NCI-H460 (cell line): ENCODE measurements around the gene KCNH8. TPM values are rescaled to one million over a fixed set of nuclear protein-coding genes. Genes with fewer than 3 reads are reported as not detected.

Experiments used
- DNase-seq: peaks from one replicate; pipeline ENCODE4 v3.0.0-alpha.2; 2016; ENCODE audit warnings: low read depth; ENCODE audit errors: extremely low read depth
- total RNA-seq: library from RNA; depleted of rRNA; stranded (reverse); fragments of >200 nt; shearing (Covaris generic); gene quantifications from 2 replicates; pipeline ENCODE4 v1.2.3, GENCODE V29; 2014

Gene KCNH8
- total RNA-seq, 1 experiment from 2014 or later: not detected

GRCh38 chr3:19457449-19457848 is 309.1 kb downstream of the KCNH8 start:
- DNase-seq: no peak

- DNase-seq: no peak
Observed at GRCh38 chr3:19467761-19468160, 319.5 kb downstream of the KCNH8 start.

- no peak for DNase-seq
Observed at GRCh38 chr3:19471138-19471537, 322.8 kb downstream of the KCNH8 start.

DNA sequence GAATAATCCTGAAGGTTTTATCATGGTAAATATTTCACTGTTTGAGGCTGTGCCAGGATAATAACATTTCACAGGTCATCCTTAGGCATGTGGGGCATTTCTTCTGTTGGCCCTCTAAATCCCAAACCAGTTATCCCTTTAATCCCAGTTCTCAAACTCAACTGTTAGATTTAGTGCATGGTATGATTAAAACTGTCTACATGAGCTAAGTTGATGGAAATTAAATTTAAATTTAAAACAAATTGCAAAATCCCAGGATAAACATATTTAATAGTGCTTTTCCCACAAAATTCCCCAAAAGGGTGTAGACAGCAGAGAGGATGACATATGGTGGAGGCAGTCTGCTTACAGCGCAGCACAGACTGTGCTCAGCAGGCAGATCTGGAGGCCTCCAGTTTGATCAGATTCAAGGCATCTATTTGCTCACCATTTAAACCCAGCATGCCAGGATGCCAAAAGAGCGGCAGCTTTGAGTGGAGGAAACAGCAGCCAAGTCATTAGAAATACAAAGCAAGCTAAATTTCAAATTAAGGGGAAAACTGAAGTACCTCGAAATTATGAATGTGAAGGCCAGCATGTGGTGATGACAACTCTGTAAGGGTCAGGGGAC is 325.8 kb downstream of the KCNH8 start:
- DNase-seq: no peak

- DNase-seq: no peak
Observed at GRCh38 chr3:19476281-19476680, 328.0 kb downstream of the KCNH8 start.

DNA sequence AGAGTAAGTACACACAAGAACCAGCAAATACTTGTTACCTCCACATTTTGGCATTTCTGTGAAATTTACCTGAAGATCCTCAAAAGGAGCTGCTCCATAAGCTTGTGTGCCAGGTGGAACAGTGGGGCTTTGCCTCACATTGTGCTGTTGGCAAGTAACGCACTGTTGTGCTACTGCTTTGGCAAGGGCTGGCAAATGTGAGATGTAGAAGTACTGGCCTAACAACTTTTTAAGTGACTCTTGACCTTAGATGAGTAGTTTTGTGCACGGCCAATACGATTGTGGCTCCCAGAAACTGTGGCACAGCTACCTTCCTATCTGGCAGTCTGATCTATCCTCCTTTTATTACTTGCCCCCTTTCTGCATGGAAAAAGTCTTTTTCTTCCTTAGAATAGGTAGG is 337.0 kb downstream of the KCNH8 start:
- DNase-seq: no peak

DNA sequence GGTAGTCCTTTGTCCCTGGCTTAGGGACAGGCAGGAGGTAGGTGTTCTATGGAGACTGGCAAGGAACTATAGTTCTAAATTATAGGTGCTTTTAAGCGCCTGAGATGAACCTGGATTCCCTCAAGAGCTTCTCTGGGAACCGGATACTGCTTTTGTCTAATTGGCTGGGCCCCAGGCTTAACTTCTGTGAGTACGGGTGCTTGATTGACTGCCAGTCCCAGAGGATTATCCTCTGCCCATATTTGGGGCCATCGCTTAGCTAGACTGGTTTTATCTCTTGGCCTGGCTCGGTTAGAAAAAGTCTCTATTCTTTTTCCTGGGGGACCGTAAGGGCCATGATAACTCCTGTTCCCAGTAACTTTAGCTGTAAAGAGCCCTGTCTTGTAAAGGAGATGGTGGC is 339.1 kb downstream of the KCNH8 start:
- DNase-seq: no peak

GRCh38 chr3:19488939-19489338 is 340.6 kb downstream of the KCNH8 start:
- no peak for DNase-seq

DNA sequence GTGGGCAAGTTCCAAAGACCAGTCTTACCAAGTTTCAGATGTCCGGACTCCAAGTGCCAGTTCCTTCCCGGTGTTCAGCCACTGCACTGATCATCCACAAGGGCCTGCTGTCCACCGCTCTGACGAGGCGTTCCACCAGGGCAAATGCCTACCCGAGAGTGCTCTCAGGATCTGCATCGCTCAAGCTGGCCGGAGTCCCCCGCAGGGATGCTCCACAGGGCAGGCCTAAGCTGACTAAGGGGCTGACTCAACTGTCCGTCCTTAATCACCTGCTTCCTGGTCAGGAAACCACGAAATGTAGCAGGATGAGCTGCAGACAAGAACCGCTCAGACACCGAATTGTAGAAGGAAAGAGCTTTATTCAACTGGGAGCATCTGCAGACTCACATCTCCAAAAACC is 341.6 kb downstream of the KCNH8 start:
- no peak for DNase-seq

- no peak for DNase-seq
Observed at GRCh38 chr3:19506171-19506570, 357.9 kb downstream of the KCNH8 start.

DNA sequence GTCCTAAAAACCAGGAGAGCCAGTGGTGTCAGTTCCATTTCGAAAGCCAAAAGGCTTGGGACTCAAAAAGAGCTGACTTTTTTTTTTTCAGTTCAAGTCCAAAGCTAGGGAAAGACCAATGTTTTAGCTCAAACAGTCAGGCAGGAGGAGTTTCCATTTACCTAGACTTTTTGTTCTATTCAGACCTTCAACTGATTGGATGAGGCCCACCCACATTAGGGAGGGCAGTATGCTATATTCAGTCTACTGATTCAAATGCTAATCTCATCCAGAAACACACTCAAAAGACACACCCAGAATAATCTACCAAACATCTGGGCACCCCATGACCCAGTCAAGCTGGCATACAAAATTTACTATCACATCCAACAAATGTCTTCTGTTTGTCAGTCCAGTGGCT is 374.0 kb downstream of the KCNH8 start:
- DNase-seq: no peak

- DNase-seq: no peak
Observed at GRCh38 chr3:19526071-19526470, 377.8 kb downstream of the KCNH8 start.

DNA sequence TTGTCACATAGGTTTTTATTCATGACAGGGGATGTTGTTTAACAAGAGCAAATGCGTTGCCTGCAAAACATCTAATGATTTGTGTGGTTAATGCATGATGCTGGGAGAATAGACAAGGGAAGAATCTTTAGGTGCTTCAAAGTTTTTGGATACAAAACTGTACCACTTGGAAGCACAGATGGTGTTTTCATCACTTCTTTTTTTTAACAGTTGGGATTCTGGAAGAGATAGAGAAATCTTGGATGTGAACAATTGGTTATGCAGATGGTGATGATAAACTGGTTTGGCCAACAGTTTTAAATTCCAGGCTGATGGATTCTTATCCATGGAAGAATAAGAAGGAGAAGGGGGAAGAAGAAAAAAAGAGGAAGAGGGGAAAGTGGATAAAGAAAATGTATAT is 379.4 kb downstream of the KCNH8 start:
- no peak for DNase-seq

- DNase-seq: no peak
Observed at GRCh38 chr3:19531426-19531825, 383.1 kb downstream of the KCNH8 start.

DNA sequence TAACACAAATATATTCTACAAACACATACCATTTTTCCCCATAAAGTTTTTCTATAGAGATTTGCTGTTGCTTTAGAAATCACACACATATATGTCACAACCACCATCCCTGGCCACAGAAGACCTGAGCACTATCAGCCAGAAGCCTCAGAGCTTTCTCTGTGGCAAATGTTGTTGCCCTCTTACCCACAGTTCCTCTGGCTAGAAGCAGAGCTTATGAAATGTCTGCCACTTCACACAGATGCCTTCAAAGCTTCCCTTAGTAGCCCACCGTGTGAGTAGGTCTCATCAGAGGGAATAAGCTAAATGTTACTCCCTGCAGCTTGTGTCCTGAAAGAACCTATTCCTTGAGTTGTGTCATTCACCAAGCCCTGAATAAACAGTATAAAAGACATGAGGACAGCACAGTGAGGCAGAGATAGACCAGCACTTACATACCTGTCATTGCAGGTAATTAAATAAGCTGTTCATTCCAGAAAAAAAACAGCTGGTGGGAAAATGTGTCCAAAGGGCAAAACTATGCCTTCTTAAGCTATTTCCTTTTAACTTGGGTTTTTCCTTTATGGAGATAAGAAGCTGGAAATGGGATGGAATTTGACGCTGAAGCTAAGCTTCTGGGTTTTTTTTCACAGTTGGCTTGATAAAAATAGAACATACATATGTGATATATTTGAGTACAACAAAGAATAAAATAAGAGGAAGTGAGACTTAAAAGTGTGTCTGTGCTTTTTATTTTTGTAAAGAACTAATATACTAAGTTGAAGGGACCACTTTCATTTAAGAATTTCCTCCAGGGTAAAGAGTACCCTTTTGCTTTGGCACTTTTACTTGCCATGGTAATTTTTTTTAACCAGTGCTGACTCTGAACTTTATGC is 391.4 kb downstream of the KCNH8 start:
- DNase-seq: no peak

- no peak for DNase-seq
Observed at GRCh38 chr3:19540464-19540863, 392.2 kb downstream of the KCNH8 start.

- no peak for DNase-seq
Observed at GRCh38 chr3:19541284-19541683, 393.0 kb downstream of the KCNH8 start.

GRCh38 chr3:19543212-19543841 is 395.0 kb downstream of the KCNH8 start:
- peak; percentile 1 for DNase-seq

DNA sequence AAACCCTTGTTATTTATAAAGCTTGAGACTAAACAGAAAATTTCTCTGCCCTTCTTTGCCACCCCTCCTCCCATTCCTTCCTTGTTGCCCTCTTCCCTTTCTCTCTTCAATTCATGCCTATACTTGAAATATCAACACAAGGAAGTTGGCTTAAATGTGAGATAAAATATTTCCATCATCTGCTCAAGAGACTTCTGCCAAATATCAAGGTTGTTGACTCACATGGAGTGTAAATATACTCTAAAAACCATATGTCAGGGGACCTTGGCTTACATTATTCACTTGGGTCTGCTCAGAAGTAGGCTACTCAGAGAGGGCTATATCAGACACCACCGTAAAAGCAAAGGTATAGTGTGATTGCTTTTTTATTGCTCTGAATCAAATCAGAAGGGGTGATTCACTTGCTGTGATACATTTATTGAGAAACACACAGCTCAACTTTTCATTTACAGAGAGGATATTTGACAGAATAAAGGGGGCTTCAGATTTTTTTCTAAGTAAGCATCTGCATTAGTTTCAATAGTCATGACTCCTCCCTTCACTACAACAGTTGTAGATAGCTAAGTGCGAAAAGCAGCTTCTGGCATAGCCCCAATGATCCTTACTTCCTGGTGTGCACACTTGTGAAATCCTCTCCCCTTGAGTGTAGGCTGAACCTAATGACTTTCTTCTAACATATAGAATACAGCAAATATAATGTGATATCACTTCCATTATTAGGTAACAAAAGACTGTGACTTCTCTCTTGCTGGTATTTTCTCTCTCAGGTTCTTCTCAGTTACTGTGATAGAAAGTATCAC is 399.6 kb downstream of the KCNH8 start:
- DNase-seq: no peak

DNA sequence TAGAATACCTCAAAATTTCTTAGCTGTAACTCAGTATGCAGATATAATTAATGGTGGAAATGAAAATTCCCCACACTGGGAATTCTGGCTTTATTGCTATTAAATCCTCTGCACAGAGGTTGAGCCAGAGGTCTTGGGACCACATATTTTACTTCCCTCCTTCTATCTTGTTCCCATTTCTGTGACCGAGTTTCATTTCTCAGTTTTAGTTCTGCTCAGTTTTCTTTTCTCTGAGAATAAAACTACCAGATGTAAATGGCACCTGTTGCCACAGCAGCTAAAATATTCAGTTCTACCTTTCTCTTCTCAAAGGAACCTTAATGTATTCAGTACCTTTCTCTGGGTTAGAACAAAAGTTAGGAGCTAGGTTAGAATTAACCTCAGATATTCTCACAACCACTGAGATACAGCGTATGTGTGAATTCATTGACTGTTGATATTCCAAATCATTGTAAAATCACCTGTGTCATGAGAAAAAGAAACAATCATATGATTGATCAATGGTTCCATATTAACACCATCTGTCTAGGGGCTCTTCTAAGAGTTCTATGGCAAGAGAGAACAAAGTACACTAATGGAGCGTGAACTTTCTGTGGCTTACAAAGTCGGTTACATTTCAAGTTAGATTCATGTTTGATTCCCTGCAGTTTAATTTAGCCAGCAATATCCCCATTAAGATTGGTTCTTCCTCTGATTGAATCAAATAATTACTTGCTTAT is 411.6 kb downstream of the KCNH8 start:
- DNase-seq: no peak
